GM18498 (cell line): ENCODE data around the gene UNC45B.
"Not testable (repeated sequence)": the region's sequence is repeated elsewhere in the genome, so short reads cannot be mapped to it uniquely, and the experiment has no call there.

ENCODE experiments used
- ATAC-seq: cut with Tn5 transposase; IDR thresholded peaks from one replicate; pipeline ENCODE4 v1.9.1; 2021; ENCODE audit warnings: mild to moderate bottlenecking, moderate library complexity; ENCODE audit not compliant: unreplicated experiment

The UNC45B gene, protein sequence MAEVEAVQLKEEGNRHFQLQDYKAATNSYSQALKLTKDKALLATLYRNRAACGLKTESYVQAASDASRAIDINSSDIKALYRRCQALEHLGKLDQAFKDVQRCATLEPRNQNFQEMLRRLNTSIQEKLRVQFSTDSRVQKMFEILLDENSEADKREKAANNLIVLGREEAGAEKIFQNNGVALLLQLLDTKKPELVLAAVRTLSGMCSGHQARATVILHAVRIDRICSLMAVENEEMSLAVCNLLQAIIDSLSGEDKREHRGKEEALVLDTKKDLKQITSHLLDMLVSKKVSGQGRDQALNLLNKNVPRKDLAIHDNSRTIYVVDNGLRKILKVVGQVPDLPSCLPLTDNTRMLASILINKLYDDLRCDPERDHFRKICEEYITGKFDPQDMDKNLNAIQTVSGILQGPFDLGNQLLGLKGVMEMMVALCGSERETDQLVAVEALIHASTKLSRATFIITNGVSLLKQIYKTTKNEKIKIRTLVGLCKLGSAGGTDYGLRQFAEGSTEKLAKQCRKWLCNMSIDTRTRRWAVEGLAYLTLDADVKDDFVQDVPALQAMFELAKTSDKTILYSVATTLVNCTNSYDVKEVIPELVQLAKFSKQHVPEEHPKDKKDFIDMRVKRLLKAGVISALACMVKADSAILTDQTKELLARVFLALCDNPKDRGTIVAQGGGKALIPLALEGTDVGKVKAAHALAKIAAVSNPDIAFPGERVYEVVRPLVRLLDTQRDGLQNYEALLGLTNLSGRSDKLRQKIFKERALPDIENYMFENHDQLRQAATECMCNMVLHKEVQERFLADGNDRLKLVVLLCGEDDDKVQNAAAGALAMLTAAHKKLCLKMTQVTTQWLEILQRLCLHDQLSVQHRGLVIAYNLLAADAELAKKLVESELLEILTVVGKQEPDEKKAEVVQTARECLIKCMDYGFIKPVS

DNA sequence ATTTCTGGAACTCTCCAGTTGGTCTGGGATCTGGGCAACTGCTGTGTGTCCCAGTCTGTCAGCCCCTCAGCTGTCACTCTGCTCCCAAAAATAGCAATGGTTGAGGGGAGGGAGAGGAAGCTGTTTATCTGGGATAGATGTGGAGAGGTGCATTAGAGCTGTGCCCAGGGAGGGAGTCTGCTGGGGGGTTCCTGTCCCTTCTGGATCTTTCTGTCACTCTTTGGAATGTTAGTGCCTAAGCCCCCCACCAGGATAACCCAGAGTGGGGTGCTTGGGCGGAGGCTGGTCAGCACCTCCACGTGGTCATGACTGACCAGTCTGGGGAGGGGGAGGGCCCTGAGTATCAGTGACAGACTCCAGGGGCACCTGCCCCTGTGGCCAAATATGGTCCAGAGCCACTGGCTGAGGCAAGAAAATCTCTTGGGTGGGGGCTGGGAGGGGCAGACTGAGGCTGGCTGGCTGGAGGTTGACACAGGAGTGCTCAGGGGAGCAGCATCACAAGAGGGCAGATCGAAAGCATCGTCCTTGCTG, at the start of gene UNC45B:
Gene UNC45B, plus strand, starts transcription at position 443 of the 531 bp plus-strand sequence. CDS start 447 bp downstream, outside the sequence.
- no peak for ATAC-seq

- no peak for ATAC-seq
Measured at GRCh38 chr17:35099908-35100307, 47.7 kb upstream of the UNC45B start.

GRCh38 chr17:35101036-35101435, 46.6 kb upstream of the UNC45B start:
- ATAC-seq, result no peak

- no peak for ATAC-seq
Measured at GRCh38 chr17:35101725-35102124, 45.9 kb upstream of the UNC45B start.

DNA sequence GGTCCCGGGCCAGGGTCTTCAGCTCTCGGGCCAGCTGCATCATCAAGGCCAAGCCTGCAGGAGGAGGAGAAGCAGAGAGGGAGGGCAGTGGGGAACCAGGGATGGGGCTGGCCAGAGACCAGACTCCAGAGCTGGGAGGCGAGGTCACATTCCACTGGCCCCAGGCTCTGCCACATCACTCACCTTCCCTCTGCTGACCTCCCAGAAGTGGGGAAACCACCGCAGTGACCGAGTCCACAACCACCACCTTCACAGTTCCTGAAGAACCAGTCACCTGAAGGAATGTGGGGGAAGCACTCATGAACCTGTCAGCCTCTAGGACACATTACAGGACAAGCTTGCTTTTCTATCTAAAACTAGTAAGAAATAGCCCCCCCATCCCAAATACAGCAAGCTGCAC, 44.3 kb upstream of the UNC45B start:
- no peak for ATAC-seq

- no peak for ATAC-seq
Measured at GRCh38 chr17:35104844-35105450, 42.7 kb upstream of the UNC45B start.

- ATAC-seq, result not testable (repeated sequence)
Measured at GRCh38 chr17:35110791-35111190, 36.8 kb upstream of the UNC45B start.

GRCh38 chr17:35116845-35117244, 30.8 kb upstream of the UNC45B start:
- ATAC-seq, result no peak

DNA sequence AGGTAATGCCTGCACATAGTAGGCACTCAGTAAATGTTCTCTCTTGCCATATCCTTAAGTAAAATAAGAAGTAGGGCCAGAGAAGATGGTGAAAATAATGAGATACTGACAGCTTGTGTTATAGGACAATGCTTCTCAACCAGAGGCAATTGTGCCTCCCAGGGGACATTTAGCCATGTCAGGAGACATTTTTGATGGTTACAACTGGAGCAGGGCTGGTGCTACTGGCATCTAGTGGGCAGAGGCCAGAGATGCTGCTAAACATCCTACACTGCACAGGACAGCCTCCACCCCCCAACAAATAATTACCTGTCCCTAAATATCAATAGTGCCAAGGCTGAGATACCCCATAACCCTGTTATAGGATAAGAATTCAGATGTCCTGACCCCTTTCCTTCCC, 29.6 kb upstream of the UNC45B start:
- ATAC-seq, result no peak

DNA sequence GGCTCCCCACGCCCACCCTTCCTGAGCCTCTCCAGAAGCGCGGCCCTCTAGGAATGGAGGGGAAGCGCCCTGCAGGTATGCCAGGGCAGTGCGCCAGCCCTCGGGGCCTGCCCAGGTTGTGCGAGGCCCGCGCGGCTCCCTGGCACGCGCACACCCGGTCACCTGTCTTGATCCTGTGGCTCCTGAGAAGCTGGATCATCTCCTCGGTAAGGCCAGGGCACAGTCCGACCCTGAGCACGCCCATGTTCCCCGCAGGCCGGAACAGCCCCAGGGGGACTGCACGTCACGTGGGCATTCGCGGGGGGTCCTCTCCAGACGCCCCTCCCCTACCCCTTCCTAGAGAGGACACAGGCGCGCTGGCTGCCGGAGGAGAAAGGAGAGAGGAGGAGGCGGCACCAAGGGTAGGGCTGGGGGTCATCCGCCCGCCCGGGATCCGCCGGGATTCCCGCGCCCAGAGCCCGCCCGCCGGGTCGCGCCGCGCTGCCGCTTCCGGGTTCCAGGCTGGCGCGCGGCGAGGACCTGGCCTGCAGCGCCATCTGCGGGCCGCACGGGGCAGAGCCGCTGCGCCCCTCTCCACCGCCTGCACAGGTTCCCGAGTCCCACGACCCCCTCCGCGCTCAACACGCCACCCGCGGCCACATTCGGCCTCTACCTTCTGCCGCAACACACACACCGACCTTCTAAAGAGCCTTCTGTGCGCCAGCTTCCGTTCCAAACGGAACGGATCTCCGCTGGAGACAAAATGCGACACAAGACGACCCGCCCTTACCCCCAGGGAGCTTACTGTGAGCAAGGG, 28.0 kb upstream of the UNC45B start, which contains the start of gene RAD51D:
Gene RAD51D, minus strand, starts transcription at position 491 of the 796 bp plus-strand sequence. Its CDS starts 247 bp downstream, at position 244.
- peak; percentile 79 for ATAC-seq

- no peak for ATAC-seq
Measured at GRCh38 chr17:35121315-35121714, 26.3 kb upstream of the UNC45B start, which contains the start of gene FNDC8. Gene FNDC8 (plus strand): TSS chr17:35121615. CDS start chr17:35121694, 79 bp downstream.

GRCh38 chr17:35127751-35128514, 19.7 kb upstream of the UNC45B start:
- no peak for ATAC-seq

DNA sequence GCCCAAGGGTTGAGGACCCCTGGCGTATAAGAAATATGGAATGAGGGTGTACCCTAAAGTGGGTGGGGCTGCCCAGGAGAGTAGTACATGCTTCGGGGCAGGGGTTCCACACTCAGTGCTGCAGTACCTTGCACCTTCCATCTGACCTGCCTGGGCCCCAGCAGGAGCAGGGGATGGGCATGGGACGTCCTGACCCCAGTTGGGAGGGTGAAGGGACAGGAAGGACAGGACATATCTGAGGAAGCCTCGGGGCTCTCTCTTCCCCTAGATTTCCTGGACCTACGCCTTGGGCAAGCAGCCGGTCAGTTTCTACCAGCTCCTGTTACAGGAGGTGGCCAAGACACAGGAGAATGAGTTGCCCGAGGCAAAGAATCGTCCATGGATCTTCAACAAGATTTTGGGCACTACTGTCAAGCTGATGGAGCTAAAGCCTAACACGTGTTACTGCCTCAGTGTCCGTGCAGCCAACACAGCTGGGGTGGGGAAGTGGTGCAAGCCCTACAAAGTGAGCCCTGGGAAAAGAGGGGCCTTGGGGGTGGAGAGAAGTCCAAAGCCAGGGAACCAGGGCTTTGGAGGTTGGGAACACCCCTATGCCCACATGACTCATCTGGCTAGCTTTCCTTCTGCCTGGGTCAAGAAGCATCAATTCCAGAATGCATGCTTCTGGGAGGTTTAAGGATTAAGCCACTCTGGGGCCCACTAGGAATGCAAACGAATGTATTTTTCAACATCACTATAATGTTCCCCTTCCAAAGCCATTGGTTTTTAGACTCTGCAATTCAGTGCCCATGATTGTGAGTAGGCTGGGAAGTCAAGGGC, 18.3 kb upstream of the UNC45B start:
- no peak for ATAC-seq

GRCh38 chr17:35129973-35130351, 17.7 kb upstream of the UNC45B start:
- ATAC-seq, result no peak

DNA sequence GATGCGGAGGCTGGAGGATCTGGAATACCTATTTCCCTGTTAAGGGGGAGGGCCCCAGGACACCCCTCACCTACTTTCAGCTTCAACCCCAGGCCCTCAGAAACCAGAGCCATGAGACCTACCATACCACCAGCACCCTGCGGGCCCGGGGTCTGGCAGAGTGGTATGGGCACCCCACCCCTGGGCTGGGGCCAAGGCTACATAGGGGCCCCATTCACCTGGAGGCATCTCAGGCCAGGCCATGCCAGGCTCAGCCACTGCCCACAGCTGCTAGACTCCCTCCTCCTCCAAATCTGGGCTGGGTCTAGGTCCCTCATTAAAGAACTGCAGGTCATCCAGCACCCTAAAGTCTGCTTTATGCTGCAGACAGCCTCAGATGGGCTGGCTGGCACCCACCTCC, 17.2 kb upstream of the UNC45B start:
- ATAC-seq, result no peak

DNA sequence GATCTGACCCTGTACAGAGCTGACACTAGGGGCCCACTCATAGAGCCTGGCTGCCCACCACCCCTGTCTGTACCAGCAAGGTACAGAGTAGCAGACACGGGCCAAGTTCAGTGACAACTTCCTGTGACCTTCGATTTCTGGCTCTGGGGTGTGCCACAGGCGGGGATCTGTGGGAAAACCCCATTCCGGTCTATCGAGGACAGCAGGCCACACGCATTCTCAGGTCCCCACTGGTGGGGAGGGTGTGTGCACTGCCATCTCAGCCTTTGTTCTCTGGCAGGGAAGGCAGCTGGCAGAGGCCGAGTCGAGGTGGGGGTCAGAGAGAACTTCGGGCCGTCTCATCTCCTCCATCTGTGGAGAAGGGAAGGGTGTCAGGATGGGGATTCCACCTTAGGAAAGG, 15.5 kb upstream of the UNC45B start:
- ATAC-seq, result no peak

- no peak for ATAC-seq
Measured at GRCh38 chr17:35132816-35133550, 14.6 kb upstream of the UNC45B start.

GRCh38 chr17:35135322-35135721, 12.3 kb upstream of the UNC45B start:
- ATAC-seq, result no peak
